Measurements from ENCODE around the gene RHCG.

DNA sequence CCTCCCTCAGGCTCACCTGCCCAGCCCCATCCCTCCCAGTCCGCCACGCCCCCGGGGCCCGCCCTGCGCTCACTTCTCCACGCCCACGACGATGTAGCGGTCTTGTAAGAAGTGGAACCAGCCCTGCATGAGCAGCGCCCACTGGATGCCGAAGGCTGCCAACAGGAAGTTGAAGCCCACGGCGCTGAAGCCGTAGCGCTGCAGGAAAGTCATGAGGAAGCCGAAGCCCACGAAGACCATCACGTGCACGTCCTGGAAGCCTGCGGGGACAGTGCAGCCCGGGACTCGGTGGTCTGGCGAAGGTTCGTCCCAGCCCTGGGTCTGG, 9.7 kb downstream of the RHCG start:
- TF ChIP-seq POLR2A (IDR thresholded peaks at IDR 0.05) = no peak
- TF ChIP-seq, protein P1, sequence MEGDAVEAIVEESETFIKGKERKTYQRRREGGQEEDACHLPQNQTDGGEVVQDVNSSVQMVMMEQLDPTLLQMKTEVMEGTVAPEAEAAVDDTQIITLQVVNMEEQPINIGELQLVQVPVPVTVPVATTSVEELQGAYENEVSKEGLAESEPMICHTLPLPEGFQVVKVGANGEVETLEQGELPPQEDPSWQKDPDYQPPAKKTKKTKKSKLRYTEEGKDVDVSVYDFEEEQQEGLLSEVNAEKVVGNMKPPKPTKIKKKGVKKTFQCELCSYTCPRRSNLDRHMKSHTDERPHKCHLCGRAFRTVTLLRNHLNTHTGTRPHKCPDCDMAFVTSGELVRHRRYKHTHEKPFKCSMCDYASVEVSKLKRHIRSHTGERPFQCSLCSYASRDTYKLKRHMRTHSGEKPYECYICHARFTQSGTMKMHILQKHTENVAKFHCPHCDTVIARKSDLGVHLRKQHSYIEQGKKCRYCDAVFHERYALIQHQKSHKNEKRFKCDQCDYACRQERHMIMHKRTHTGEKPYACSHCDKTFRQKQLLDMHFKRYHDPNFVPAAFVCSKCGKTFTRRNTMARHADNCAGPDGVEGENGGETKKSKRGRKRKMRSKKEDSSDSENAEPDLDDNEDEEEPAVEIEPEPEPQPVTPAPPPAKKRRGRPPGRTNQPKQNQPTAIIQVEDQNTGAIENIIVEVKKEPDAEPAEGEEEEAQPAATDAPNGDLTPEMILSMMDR (IDR thresholded peaks at IDR 0.05) = no peak

Measured in body of pancreas (tissue), 4 donors.